ENCODE results near the gene CCDC88B. TPM values are rescaled to one million over a fixed set of nuclear protein-coding genes. Genes with fewer than 3 reads are reported as not detected.
A peak's percentile ranks its signal among the peaks of the same experiment; 100 is the strongest.

CCDC88B gene
- total and polyA plus RNA-seq, 2 of the 8 experiments (the other 6 are each of a cell fraction or from before 2014, with no cell fraction given) = 5.9 to 12.5 TPM

GRCh38 chr11:64305691-64306562 lies 34.1 kb upstream of the CCDC88B start (continued):
- TF ChIP-seq RXRA (IDR thresholded peaks at IDR 0.05; ENCODE audit: insufficient read depth, low read depth, low read length) (0 out of 2 replicates have a peak, but pooled peaks have one; percentile 52), PHF8 (conservative IDR thresholded peaks at IDR 0.05; ENCODE audit: low read depth, low read length) (peak; percentile 43), SP2 (IDR thresholded peaks at IDR 0.05; ENCODE audit: low read length) (no peak), KDM1A (IDR thresholded peaks at IDR 0.05; ENCODE audit: borderline replicate concordance, low read length) (no peak), CEBPB (IDR thresholded peaks at IDR 0.05; ENCODE audit: low read depth, low read length) (no peak), CTCF (IDR thresholded peaks at IDR 0.05; ENCODE audit: control extremely low read depth in 1 of 3, insufficient read depth in 1 of 3, low read depth in 1 of 3, low read length in 3 of 3) (peak in 2 of 3 experiments; percentile 50 to 52; a peak in 3 of 4 replicates), CREB1 (IDR thresholded peaks at IDR 0.05) (no peak), USF2 (IDR thresholded peaks at IDR 0.05; ENCODE audit: low read length) (no peak), RAD21 (IDR thresholded peaks at IDR 0.05 in 1 of 2, conservative IDR thresholded peaks at IDR 0.05 in 1 of 2; ENCODE audit: low read depth in 2 of 2, low read length in 2 of 2) (no peak; a peak in 1 of 4 replicates), MAX (IDR thresholded peaks at IDR 0.05) (peak; percentile 55; the same call in 1 of the 2 replicates), TAF1 (IDR thresholded peaks at IDR 0.05; ENCODE audit: low read depth, low read length) (no peak), TCF12 (IDR thresholded peaks at IDR 0.05; ENCODE audit: low read depth, low read length) (no peak), KDM4A (IDR thresholded peaks at IDR 0.05; ENCODE audit: low read depth, low read length, severe bottlenecking) (peak; percentile 37), POLR2A (IDR thresholded peaks at IDR 0.05; ENCODE audit: control extremely low read depth in 1 of 2, low read depth in 2 of 2, low read length in 2 of 2) (0 out of 3 replicates have a peak, but pooled peaks of 1 of the 2 experiments have one; percentile 37), TEAD4 (IDR thresholded peaks at IDR 0.05; ENCODE audit: low read depth, low read length) (no peak), BACH1 (IDR thresholded peaks at IDR 0.05; ENCODE audit: low read length) (0 out of 2 replicates have a peak, but pooled peaks have one; percentile 11), CHD2 (IDR thresholded peaks at IDR 0.05; ENCODE audit: low read length) (no peak), EGR1 (IDR thresholded peaks at IDR 0.05; ENCODE audit: borderline replicate concordance, low read depth, low read length) (peak; percentile 36; the same call in 1 of the 2 replicates), ASH2L (IDR thresholded peaks at IDR 0.05; ENCODE audit: low read length) (peak; percentile 54), YY1 (IDR thresholded peaks at IDR 0.05; ENCODE audit: low read depth, low read length) (0 out of 2 replicates have a peak, but pooled peaks have one; percentile 35), SRF (IDR thresholded peaks at IDR 0.05; ENCODE audit: low read depth, low read length) (no peak)

All from H1 (cell line).